Hepatocyte (in vitro differentiated cells): ENCODE results near the gene ASPDH.

Experiments
- CTCF ChIP-seq: fragments of 200-600 bp; sonication (generic); IDR thresholded peaks from 2 replicates; pipeline ENCODE4 v1.5.1; 2016; ENCODE audit warnings: antibody characterized with exemption, mild to moderate bottlenecking; ENCODE audit not compliant: poor library complexity
- EZH2 ChIP-seq: fragments of 200-600 bp; sonication (generic); IDR thresholded peaks from 2 replicates; pipeline ENCODE4 v1.6.1; 2016; ENCODE audit warnings: antibody characterized with exemption, mild to moderate bottlenecking, borderline replicate concordance

- TF ChIP-seq CTCF (no peak), EZH2 (no peak)
Measured at GRCh38 chr19:50506700-50507099, 7.0 kb downstream of the ASPDH start.
